NOMO-1 (cell line): Measurements from ENCODE around the gene LRRC49.

ENCODE experiments used
- DNase-seq, 2 experiments: peaks; one replicate each; lab custom pipeline; 2025; ENCODE audit not compliant: unreplicated experiment in 2 of 2; lab: John Stamatoyannopoulos, UW

Gene LRRC49

DNA sequence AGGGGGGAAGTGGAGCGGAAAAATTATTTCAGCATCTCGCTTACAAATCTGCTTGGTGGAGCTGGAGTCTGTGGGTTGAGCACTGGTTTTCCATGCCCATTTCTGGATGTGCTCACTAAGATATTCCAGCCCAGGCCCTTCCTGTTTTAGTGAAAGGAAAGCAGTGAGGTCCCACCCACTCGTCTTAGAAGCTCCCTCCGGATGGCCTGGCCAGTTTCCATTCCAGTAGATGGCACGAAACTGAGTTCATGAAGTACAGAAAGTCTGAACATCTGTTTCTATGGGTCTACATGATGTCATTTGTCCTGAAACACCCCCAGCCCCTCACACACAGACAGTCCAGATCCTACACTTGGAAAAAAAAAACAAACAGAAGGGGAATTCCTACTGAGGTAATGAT lies 190.7 kb downstream of the LRRC49 start:
- no peak for DNase-seq

DNA sequence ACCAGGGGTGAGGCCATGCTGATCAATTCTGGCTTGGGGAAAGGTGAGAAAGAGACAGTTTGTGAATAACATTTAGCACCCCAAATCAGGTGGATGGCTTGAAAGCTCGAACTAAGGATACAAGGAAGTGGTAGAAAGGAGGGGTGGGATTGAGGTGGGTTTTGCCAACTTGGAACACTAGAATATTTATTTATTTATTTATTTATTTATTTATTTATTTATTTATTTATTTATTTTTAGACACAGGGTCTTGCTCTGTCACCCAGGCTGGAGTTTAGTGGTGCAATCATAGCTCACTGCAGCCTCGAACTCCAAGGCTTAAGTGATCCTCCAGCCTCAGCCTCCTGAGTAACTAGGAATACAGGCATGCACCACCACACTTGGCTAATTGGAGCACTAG lies 191.6 kb downstream of the LRRC49 start:
- DNase-seq: no peak

DNA sequence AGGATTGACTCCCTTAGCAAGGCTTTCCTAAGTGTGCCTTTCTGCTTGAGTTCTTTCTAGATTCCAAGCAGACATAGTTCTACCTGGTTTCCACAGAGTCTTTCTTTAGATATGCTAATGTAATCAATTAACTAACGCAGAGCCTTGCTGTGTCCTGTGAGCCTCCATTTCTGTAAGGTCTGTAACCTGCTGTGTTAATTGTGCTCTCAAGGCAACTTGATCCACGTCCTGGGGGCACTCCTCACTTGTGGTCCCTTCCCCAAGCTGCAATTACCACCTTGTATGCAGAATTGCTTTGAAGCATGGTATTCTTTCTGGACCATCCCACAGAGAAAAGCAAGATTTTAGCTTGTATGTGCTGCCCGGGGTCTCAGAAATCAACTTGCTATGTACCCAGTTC lies 193.2 kb downstream of the LRRC49 start:
- no peak for DNase-seq

DNA sequence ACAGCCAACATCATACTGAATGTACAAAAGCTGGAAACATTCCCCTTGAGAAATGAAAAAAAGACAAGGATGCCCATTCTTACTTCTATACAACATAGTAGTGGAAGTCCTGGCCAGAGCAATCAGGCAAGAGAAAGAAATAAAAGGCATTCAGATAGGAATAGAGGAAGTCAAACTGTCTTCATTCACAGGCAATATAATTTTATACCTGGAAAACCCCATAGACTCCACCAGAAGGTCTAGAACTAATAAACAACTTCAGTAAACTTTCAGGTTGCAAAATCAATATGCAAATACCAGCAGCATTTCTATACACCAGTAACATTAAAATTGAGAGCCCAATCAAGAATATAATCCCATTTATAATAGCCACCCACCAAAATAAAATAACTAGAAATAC lies 195.5 kb downstream of the LRRC49 start:
- no peak for DNase-seq

DNA sequence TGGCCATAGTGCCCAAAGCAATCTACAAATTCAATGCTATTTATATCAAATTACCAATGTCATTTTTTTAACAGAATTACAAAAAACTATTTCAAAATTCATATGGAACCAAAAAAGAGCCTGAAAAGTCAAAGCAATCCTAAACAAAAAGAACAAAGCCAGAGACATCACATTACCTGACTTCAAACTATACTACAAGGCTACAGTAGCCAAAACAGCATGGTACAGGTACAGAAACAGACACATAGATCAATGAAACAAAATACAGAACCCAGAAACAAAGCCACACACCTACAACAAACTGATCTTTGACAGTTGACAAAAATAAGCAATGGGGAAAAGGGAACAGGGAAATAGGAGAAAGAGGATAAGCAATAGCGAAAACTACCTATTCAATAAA lies 196.1 kb downstream of the LRRC49 start:
- no peak for DNase-seq

DNA sequence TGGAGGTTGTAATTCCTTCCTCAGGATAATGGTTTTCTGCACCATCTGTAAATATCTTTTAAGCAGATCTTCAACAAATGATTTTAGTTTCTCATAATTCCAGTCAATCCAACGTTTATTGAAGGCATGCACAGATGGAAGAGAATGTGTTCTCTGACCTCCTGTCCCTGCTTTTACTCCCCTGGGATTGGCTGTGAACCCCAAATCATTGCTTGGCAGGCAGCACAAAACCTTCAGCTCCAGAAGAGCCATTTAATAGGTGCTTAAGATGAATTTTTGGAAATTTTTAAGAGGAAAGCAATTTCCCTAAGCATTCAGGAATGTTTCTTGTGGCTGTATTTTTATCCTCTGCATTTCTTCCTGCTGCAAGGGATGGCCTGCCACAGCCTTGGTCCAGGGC lies 197.2 kb downstream of the LRRC49 start:
- DNase-seq: no peak

DNA sequence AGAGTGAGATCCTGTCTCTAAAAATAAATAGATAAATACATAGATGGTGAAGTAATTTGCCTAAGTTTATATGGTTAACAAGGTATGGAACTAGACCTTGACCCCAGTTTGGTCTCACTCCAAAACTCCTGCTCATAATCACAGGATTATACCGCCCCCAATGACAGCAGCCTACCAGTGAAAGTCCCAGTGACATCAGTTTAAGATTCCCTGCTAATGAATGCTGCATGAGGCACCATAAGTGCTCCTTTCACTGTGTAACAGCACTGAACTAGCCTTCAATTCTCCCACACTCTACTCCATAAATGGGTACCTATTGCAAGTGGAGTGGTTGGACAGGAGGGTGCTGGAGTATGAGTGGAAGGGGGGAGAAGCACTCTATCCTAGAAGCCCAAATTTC lies 199.0 kb downstream of the LRRC49 start:
- no peak for DNase-seq

DNA sequence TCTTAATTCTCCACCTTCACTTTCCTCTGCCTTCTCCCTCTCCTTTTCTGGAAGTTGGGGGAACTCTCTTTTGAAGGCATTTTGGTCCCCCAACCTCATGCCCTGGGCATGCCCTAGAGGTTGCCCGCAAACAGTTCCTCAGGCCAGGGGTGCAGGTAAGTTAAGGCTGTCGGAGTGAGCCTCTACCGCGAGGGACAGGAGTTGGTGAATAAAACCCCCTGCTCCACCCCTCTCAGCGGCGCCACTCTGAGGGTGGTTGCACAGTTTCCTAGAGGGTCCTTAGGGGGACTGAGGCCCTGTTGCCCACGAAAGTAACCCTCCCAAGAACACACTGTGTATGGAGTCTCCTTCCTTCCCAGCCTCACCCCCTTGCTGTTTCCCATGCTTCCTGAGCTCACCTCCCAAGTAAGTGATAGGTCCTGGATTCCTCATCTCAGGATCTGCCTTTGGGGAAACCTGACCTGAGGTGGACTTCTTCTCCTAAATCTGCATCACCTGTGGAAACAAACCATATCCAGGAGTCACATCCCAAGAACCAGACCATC lies 199.5 kb downstream of the LRRC49 start:
- no peak for DNase-seq

DNA sequence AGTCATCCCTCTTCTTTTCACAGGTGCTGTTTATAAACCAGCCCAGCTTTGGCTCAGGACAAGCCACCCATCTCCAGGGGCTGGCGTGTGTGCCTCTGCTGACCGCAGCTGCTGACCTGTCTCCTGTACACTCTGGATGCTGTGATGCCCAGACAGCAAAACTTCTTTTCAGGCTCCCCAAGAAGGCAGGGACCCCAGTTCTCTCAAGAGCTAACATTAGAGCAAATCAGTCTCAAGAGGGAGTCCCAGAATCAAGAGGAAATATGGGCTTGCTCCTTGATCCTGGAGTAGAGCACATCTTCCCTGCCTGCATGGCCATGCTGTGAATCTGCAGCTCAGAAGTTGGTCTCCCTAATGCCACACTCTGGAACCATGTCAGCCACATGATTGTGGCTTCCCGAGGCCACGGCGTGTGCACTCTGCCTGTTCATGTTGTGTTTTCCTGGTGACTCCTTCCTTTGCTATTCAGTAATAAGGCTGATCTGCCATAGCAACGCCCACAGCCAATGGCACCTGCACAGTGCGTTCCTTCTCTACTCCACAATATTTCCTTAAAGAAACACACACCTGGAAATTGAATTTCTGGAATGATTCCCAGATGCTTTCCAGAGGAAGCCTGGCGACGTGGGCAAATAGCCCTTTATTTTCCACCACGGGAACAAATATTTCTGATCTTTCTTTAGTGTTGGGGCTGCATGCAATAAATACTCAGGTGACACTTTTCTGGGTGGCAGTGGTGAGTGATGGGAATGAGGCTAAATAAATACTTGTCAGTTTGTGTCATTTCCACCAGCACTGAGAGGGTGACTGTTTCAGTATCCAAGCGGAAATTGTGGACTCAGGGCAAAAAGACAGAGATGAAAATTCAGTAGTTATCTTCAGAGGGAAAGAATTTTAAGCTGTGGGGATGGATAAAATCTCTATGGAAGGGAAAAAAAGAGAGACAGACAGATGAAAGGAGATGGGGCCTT lies 200.7 kb downstream of the LRRC49 start:
- DNase-seq: no peak

DNA sequence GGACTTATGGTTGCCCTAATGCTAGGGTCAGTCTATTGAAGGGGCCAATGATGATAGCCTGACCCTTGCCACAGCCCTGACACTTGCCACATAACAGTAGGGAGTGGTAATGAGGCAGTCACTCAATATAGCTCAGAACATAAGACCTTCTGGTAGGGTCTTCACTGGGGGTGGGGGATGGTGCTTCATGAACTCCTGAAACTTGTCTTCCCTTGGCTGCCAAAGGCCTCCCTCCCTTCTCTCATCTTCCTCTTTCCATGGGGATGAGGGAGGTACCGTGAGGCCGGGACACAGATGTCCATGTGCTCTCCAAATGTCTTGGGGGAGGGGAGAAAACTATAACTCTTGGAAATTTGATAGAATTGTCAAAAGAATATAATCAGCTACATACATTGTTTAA lies 201.5 kb downstream of the LRRC49 start:
- no peak for DNase-seq

DNA sequence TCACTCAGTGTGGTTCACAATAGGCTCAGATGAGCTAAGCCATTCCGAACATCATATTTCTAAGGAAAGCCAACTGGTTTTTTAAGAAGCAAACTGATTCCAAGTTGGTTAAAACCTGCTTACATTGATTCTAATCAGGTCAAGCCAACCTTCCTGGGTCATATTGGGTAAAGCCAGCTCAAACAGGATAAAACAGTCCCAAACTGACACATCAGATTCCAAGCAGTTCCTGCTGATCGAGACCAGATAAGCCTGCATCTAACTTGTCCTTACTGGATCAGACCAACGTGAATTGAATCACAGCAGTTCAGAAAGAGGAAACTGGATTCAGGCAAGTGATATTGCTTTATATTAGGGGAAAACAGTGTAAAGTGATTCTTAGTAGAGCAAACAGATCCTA lies 204.1 kb downstream of the LRRC49 start:
- DNase-seq: no peak

DNA sequence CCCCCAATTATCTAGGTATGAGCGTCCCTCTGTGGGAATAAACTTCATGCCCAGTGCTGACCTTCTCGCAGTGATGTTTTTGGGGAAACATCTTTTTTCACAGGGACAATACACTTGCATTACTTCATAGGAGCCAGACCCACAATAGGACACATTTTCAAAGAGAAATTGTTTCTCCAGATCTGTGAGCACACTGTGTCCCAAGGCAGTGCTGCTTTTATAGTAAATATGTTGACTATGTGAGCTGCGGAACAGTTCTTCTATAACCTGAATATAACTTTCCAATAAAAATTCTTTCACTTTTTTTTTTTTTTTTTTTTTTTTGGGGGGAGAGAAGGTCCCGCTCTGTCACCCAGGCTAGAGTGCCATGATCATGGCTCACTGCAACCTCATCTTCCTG lies 205.3 kb downstream of the LRRC49 start:
- no peak for DNase-seq

DNA sequence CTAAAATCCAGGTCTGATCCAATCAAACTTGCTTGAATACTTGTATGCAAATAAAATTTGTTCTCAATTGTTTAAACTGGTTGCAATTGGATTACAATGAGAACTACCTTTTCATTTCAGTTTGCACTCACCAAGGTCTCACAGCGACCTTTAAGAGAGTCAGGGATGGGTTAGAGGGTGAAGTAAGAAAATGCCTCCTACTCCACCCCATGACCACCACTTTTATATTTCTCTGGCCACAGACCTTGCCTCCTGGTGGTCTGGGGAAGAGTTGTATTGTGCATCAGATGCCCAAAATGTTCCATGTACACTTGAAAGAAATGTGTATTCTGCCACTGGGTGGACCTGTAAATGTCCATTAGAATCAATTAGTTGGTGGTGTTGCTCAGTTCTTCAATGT lies 206.3 kb downstream of the LRRC49 start:
- DNase-seq: no peak
